HepG2 (cell line): ENCODE data around the gene LDLRAD3. TPM values are rescaled to one million over a fixed set of nuclear protein-coding genes. Genes with fewer than 3 reads are reported as not detected.

ENCODE experiments used
- ATAC-seq: fragments of 200-7000 bp; cut with Tn5 transposase; 3 replicates; pipeline ENCODE4 v1.9.1; 2020; ENCODE audit warnings: mild to moderate bottlenecking, moderate library complexity
- BruUV-seq: library from RNA; stranded (reverse); fragments of 400-500 nt; replicated peaks from 2 replicates; lab custom pipeline; 2021; lab: Mats Ljungman, UMichigan
- CTCF ChIA-PET: fragments of 300-600 bp; formaldehyde crosslinking; extraction: SDS; loops from one replicate; lab custom pipeline; 2021; ENCODE audit warnings: low total read pairs, inconsistent platforms, low intra/inter-chr PET ratio; lab: Yijun Ruan, JAX
- POLR2A ChIA-PET: fragments of 350-600 bp; sonication (Branson Sonifier 250); formaldehyde crosslinking; loops from one replicate; lab custom pipeline; 2020; ENCODE audit warnings: antibody characterized with exemption, inconsistent platforms; lab: Yijun Ruan, JAX
- DNase-seq: peaks from one replicate; pipeline ENCODE4 v3.0.0-alpha.2; 2015; ENCODE audit warnings: low spot score
- FAIRE-seq: peaks from 3 replicates; lab custom pipeline; 2011; peaks lifted over from hg19 to GRCh38; lab: Jason Lieb, UNC
- H2AFZ ChIP-seq: one replicate; pipeline ENCODE4 v1.6.1; 2011; ENCODE audit warnings: low read length, inconsistent platforms
- H3K27ac ChIP-seq: fragments of 300-600 bp; 3 replicates; pipeline ENCODE4 v1.8.0; 2011; ENCODE audit warnings: mixed run types, mild to moderate bottlenecking, mixed read lengths, low read length, inconsistent platforms; ENCODE audit not compliant: insufficient read depth; ENCODE audit errors: extremely low read length
- H3K27me3 ChIP-seq, 2 experiments: fragments of 200-600 bp in 1 of 2; 2 replicates in 1 of 2; 3 replicates in 1 of 2; pipeline versions ENCODE4 v1.6.0 to v1.8.0; 2011; ENCODE audit warnings: low read length in 2 of 2, mild to moderate bottlenecking in 2 of 2, moderate library complexity in 2 of 2, inconsistent platforms in 1 of 2; ENCODE audit not compliant: insufficient read depth in 2 of 2, control insufficient read depth in 1 of 2
- H3K36me3 ChIP-seq, 2 experiments: fragments of 200-600 bp in 1 of 2; replicated peaks in 1 of 2; 2 replicates in 1 of 2; 3 replicates in 1 of 2; pipeline versions ENCODE4 v1.5.1 to v1.8.0; 2011; ENCODE audit warnings: low read length in 2 of 2, inconsistent platforms in 1 of 2; ENCODE audit not compliant: insufficient read depth in 2 of 2, control insufficient read depth in 1 of 2
- H3K4me1 ChIP-seq: 2 replicates; pipeline ENCODE4 v1.5.1; 2012; ENCODE audit warnings: low read length, inconsistent platforms; ENCODE audit not compliant: insufficient read depth
- H3K4me2 ChIP-seq: 2 replicates; pipeline ENCODE4 v1.6.0; 2011; ENCODE audit warnings: low read depth, low read length, inconsistent platforms
- H3K4me3 ChIP-seq, 3 experiments: fragments of 200-600 bp in 1 of 3; sonication (generic), shearing (Covaris generic) in 1 of 3; replicated peaks in 1 of 3; 2 replicates each; pipeline ENCODE4 v1.5.1; 2011 to 2016; ENCODE audit warnings: low read length in 3 of 3, inconsistent platforms in 2 of 3, low read depth in 2 of 3, mild to moderate bottlenecking in 2 of 3, control low read depth in 1 of 3, mixed read lengths in 1 of 3; ENCODE audit not compliant: insufficient read depth in 1 of 3
- H3K79me2 ChIP-seq: one replicate; pipeline ENCODE4 v1.6.1; 2011; ENCODE audit warnings: low read length, inconsistent platforms; ENCODE audit not compliant: insufficient read depth
- H3K9ac ChIP-seq: 2 replicates; pipeline ENCODE4 v1.6.0; 2011; ENCODE audit warnings: mild to moderate bottlenecking, low read depth, low read length, inconsistent platforms; ENCODE audit not compliant: insufficient read depth
- H3K9me3 ChIP-seq: 2 replicates; pipeline ENCODE4 v1.5.1; 2012; ENCODE audit warnings: mild to moderate bottlenecking, low read length
- H4K20me1 ChIP-seq: 2 replicates; pipeline ENCODE4 v1.6.0; 2011; ENCODE audit warnings: inconsistent platforms, mild to moderate bottlenecking, low read length, moderate library complexity; ENCODE audit not compliant: insufficient read depth
- CC2D1A ChIP-seq: sonication (generic); formaldehyde crosslinking; IDR thresholded peaks from 2 replicates; pipeline ENCODE4 v1.8.1; 2023; ENCODE audit warnings: mild to moderate bottlenecking, missing genetic modification reagents
- FOXA1 ChIP-seq, 2 experiments: fragments of 450-650 bp in 1 of 2; sonication (generic) in 1 of 2; formaldehyde crosslinking in 1 of 2; IDR thresholded peaks; 2 replicates each; pipeline versions ENCODE4 v1.4.0 to v1.6.1; 2016 to 2020; ENCODE audit warnings: missing genetic modification reagents in 1 of 2
- FOXC1 ChIP-seq: sonication (generic); formaldehyde crosslinking; IDR thresholded peaks from 2 replicates; pipeline ENCODE4 v1.8.0; 2022; ENCODE audit warnings: mild to moderate bottlenecking, missing genetic modification reagents, borderline replicate concordance
- HDAC1 ChIP-seq: sonication (generic); formaldehyde crosslinking; IDR thresholded peaks from 2 replicates; pipeline ENCODE4 v1.5.1; 2020; ENCODE audit warnings: mild to moderate bottlenecking, missing genetic modification reagents
- KLF11 ChIP-seq: IDR thresholded peaks from 2 replicates; pipeline ENCODE4 v1.6.1; 2016; ENCODE audit warnings: missing compliant biosample characterization
- MAF1 ChIP-seq: sonication (generic); formaldehyde crosslinking; IDR thresholded peaks from 2 replicates; pipeline ENCODE4 v1.5.0; 2020; ENCODE audit warnings: missing genetic modification reagents, borderline replicate concordance
- MEIS1 ChIP-seq: sonication (generic); formaldehyde crosslinking; IDR thresholded peaks from 2 replicates; pipeline ENCODE4 v1.9.0; 2021; ENCODE audit warnings: mild to moderate bottlenecking, missing genetic modification reagents, moderate library complexity, borderline replicate concordance
- NR0B2 ChIP-seq: sonication (generic); formaldehyde crosslinking; IDR thresholded peaks from 2 replicates; pipeline ENCODE4 v1.4.0; 2020; ENCODE audit warnings: mild to moderate bottlenecking, missing genetic modification reagents
- NRL ChIP-seq: sonication (generic); formaldehyde crosslinking; IDR thresholded peaks from 2 replicates; pipeline ENCODE4 v1.5.0; 2020; ENCODE audit warnings: missing genetic modification reagents, mild to moderate bottlenecking, moderate library complexity, borderline replicate concordance
- SIX4 ChIP-seq: sonication (generic); formaldehyde crosslinking; IDR thresholded peaks from 2 replicates; pipeline ENCODE4 v1.4.0; 2020; ENCODE audit warnings: missing genetic modification reagents
- ZC3H4 ChIP-seq: sonication (generic); formaldehyde crosslinking; IDR thresholded peaks from 2 replicates; pipeline ENCODE4 v1.4.0; 2020; ENCODE audit warnings: missing genetic modification reagents, borderline replicate concordance
- ZKSCAN1 ChIP-seq: fragments of 150-350 bp; IDR thresholded peaks from 2 replicates; pipeline ENCODE4 v1.6.1; 2014; ENCODE audit warnings: low read length
- ZMYM2 ChIP-seq: sonication (generic); formaldehyde crosslinking; IDR thresholded peaks from 2 replicates; pipeline ENCODE4 v1.8.0; 2022; ENCODE audit warnings: mild to moderate bottlenecking, missing genetic modification reagents
- ZNF350 ChIP-seq: sonication (generic); formaldehyde crosslinking; IDR thresholded peaks from 2 replicates; pipeline ENCODE4 v1.4.0; 2020; ENCODE audit warnings: mild to moderate bottlenecking, low read depth, missing genetic modification reagents, borderline replicate concordance
- ZNF577 ChIP-seq: sonication (generic); formaldehyde crosslinking; IDR thresholded peaks from 2 replicates; pipeline ENCODE4 v1.4.0; 2020; ENCODE audit warnings: mild to moderate bottlenecking, low read depth, missing genetic modification reagents, borderline replicate concordance
- ZNF782 ChIP-seq: sonication (generic); formaldehyde crosslinking; IDR thresholded peaks from 2 replicates; pipeline ENCODE4 v1.4.0; 2020; ENCODE audit warnings: missing genetic modification reagents, mild to moderate bottlenecking, borderline replicate concordance
- WGBS: methylation state at CpG from one replicate; pipeline ENCODE4 v1.1.6; 2017; ENCODE audit warnings: low lambda C conversion rate; 5-methylcytosine and 5-hydroxymethylcytosine counted together
- in situ Hi-C: cut with HindIII; loops from 2 replicates; pipeline ENCODE4 v1.10.0; 2017; ENCODE audit warnings: low pct_unique_long_range_greater_than_20kb; ENCODE audit not compliant: extremely low pct_ligation_motif_present
- intact Hi-C: fragments of 100-400 bp; cut with micrococcal nuclease; formaldehyde crosslinking; loops from one replicate; pipeline ENCODE4 v1.10.0; 2022; ENCODE audit not compliant: unreplicated experiment
- polyA plus RNA-seq, 8 experiments: library from polyadenylated mRNA; depleted of rRNA in 3 of 8; stranded (reverse) in 7 of 8; unstranded in 1 of 8; fragments of >200 nt; fragmentation: Illumina TruSeq in 4 of 8; extraction: Trizol in 4 of 8; gene quantifications; 2 replicates each; pipeline versions ENCODE4 v1.2.1 to v1.2.3, GENCODE V29; 2011 to 2016; ENCODE audit warnings: low read depth in 4 of 8, missing spikeins in 1 of 8, mixed read lengths in 1 of 8; ENCODE audit not compliant: insufficient read depth in 1 of 8
- total RNA-seq, 5 experiments: library from RNA; depleted of rRNA; stranded (reverse); fragments of >200 nt; fragmentation: Illumina TruSeq; extraction: Trizol; gene quantifications; 2 replicates each; pipeline ENCODE4 v1.2.3, GENCODE V29; 2016; ENCODE audit warnings: low read depth in 1 of 5
- TF ChIP-seq, protein P1 (sequence below): sonication (generic); formaldehyde crosslinking; IDR thresholded peaks from 2 replicates; pipeline ENCODE4 v1.8.0; 2022; ENCODE audit warnings: mild to moderate bottlenecking, missing genetic modification reagents, borderline replicate concordance
- TF ChIP-seq, protein P2 (sequence below): sonication (generic); formaldehyde crosslinking; IDR thresholded peaks from 2 replicates; pipeline ENCODE4 v1.5.0; 2020; ENCODE audit warnings: missing genetic modification reagents, mild to moderate bottlenecking, borderline replicate concordance

Gene LDLRAD3
- total and polyA plus RNA-seq, 2 of the 13 experiments (the other 11 are each of a cell fraction or from before 2014, with no cell fraction given) = 0.50 to 0.60 TPM

DNA sequence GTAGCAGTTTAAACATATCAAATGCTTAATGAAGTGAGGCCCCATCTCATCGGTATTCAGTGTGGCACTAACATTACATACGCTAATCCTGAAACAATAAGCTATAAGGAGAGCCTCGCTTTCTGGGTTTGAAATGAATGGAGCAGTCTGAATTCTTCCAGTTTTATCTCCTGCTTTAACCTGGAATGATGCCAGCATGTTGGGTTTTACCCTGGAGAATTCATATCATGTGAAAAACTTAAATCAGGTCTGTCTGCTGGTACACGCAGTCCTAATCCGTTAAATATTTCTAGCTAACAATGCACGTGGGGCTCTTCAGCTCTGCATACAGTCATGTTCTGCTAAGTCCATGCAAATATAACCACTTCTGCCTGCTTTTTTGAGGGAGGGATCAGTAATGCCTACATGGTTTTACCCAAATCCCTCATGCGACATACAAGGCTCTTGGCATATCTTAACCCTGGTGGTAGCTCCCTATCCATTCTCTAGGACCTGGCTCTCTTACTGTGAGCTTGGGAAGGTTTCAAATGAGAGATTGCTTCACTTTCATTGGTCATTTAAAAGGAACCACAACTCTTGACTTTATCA is 252.6 kb downstream of the LDLRAD3 start:
- H3K4me3 ChIP-seq = no peak overlapping the region
- DNase-seq = no peak
- BruUV-seq = no TSS peak
- H3K4me2 ChIP-seq = no peak overlapping the region
- H2AFZ ChIP-seq = no peak overlapping the region
- no peaks in the 10 kb centered on the region for H3K27me3 ChIP-seq
- H3K27ac ChIP-seq = no peak overlapping the region
- WGBS = 30% methylated on average over 7 of the region's 7 CpGs
- no peaks in the 10 kb centered on the region for H3K9me3 ChIP-seq
- in situ Hi-C loops = no loop called here
- ATAC-seq = no peak
- H3K36me3 ChIP-seq = no peaks in the 10 kb centered on the region
- no peaks in the 10 kb centered on the region for H3K79me2 ChIP-seq
- TF ChIP-seq FOXC1 (CRISPR knock-in tag) (no peak), ZMYM2 (CRISPR knock-in tag) (no peak), ZKSCAN1 (no peak), FOXA1 (IDR thresholded peaks at IDR 0.05) (no peak), FOXA1 (CRISPR knock-in tag; IDR thresholded peaks at IDR 0.05) (no peak), ZNF577 (CRISPR knock-in tag) (no peak), NR0B2 (CRISPR knock-in tag) (no peak), ZC3H4 (no peak), ZNF350 (CRISPR knock-in tag) (no peak), ZNF782 (CRISPR knock-in tag) (no peak), MAF1 (CRISPR knock-in tag) (no peak), SIX4 (CRISPR knock-in tag) (no peak), KLF11 (CRISPR knock-in tag) (no peak), HDAC1 (CRISPR knock-in tag) (no peak), CC2D1A (CRISPR knock-in tag) (no peak), NRL (CRISPR knock-in tag) (no peak), MEIS1 (CRISPR knock-in tag) (no peak)
- TF ChIP-seq, protein P1, sequence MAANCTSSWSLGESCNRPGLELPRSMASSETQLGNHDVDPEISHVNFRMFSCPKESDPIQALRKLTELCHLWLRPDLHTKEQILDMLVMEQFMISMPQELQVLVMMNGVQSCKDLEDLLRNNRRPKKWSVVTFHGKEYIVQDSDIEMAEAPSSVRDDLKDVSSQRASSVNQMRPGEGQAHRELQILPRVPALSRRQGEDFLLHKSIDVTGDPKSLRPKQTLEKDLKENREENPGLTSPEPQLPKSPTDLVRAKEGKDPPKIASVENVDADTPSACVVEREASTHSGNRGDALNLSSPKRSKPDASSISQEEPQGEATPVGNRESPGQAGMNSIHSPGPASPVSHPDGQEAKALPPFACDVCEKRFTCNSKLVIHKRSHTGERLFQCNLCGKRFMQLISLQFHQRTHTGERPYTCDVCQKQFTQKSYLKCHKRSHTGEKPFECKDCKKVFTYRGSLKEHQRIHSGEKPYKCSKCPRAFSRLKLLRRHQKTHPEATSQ = no peak
- TF ChIP-seq, protein P2, sequence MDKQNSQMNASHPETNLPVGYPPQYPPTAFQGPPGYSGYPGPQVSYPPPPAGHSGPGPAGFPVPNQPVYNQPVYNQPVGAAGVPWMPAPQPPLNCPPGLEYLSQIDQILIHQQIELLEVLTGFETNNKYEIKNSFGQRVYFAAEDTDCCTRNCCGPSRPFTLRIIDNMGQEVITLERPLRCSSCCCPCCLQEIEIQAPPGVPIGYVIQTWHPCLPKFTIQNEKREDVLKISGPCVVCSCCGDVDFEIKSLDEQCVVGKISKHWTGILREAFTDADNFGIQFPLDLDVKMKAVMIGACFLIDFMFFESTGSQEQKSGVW (CRISPR knock-in tag) = no peak
- FAIRE-seq = no peak
- POLR2A ChIA-PET = no interaction called here
- H4K20me1 ChIP-seq = no peaks in the 10 kb centered on the region
- H3K4me1 ChIP-seq = no peaks in the 10 kb centered on the region; the same call in 1 of the 2 replicates
- CTCF ChIA-PET = no interaction called here
- intact Hi-C loops = no loop called here
- no peak overlapping the region for H3K9ac ChIP-seq
